Ishikawa (cell line): ENCODE data around the gene VIPR2.

Source experiments
- CEBPB ChIP-seq: IDR thresholded peaks from 2 replicates; pipeline ENCODE4 v1.6.1; 2012
- CREB1 ChIP-seq: IDR thresholded peaks from 2 replicates; pipeline ENCODE4 v1.6.1; 2012; ENCODE audit warnings: low read depth
- EGR1 ChIP-seq: IDR thresholded peaks from 2 replicates; pipeline ENCODE4 v1.6.1; 2012
- EP300 ChIP-seq: IDR thresholded peaks from 2 replicates; pipeline ENCODE4 v1.6.1; 2012; ENCODE audit warnings: borderline replicate concordance
- FOXM1 ChIP-seq: IDR thresholded peaks from 2 replicates; pipeline ENCODE4 v1.6.1; 2012; ENCODE audit warnings: low read depth, borderline replicate concordance
- NFIC ChIP-seq: IDR thresholded peaks from 2 replicates; pipeline ENCODE4 v1.6.1; 2012
- RAD21 ChIP-seq: IDR thresholded peaks from 2 replicates; pipeline ENCODE4 v1.6.1; 2012; ENCODE audit warnings: low read depth
- TAF1 ChIP-seq: IDR thresholded peaks from 2 replicates; pipeline ENCODE4 v1.6.1; 2012; ENCODE audit warnings: low read depth, mild to moderate bottlenecking
- TEAD4 ChIP-seq: IDR thresholded peaks from 2 replicates; pipeline ENCODE4 v1.6.1; 2012
- YY1 ChIP-seq: IDR thresholded peaks from 2 replicates; pipeline ENCODE4 v1.6.1; 2012; ENCODE audit warnings: low read depth
- TF ChIP-seq, protein P1 (sequence below): IDR thresholded peaks from 2 replicates; pipeline ENCODE4 v1.6.1; 2012; ENCODE audit warnings: low read depth, mild to moderate bottlenecking
- TF ChIP-seq, protein P2 (sequence below): IDR thresholded peaks from 2 replicates; pipeline ENCODE4 v1.6.1; 2012

DNA sequence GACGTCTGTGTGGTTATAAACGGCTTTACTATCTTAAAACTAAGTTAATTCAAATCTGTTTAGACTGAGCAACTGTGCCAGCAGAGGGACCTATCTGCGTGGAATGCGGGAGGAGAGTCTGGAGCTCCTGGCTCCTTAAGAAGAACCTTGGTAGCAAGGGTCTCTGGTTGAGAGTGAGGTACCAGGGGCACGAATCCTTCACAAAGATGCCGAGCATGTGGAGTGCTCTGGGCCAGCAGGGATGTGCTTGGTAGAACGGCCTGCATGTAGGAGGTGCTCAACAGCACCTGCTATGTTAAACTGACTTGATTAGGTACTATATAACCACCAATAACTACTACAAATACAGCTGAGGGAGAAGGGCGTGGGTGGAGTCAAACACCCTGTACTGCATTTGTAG, 102.6 kb downstream of the VIPR2 start:
- no peak for TF ChIP-seq CEBPB
- no peak for TF ChIP-seq YY1
- no peak for TF ChIP-seq EP300
- TF ChIP-seq TAF1 = no peak
- TF ChIP-seq FOXM1 = no peak
- TF ChIP-seq, protein P1, sequence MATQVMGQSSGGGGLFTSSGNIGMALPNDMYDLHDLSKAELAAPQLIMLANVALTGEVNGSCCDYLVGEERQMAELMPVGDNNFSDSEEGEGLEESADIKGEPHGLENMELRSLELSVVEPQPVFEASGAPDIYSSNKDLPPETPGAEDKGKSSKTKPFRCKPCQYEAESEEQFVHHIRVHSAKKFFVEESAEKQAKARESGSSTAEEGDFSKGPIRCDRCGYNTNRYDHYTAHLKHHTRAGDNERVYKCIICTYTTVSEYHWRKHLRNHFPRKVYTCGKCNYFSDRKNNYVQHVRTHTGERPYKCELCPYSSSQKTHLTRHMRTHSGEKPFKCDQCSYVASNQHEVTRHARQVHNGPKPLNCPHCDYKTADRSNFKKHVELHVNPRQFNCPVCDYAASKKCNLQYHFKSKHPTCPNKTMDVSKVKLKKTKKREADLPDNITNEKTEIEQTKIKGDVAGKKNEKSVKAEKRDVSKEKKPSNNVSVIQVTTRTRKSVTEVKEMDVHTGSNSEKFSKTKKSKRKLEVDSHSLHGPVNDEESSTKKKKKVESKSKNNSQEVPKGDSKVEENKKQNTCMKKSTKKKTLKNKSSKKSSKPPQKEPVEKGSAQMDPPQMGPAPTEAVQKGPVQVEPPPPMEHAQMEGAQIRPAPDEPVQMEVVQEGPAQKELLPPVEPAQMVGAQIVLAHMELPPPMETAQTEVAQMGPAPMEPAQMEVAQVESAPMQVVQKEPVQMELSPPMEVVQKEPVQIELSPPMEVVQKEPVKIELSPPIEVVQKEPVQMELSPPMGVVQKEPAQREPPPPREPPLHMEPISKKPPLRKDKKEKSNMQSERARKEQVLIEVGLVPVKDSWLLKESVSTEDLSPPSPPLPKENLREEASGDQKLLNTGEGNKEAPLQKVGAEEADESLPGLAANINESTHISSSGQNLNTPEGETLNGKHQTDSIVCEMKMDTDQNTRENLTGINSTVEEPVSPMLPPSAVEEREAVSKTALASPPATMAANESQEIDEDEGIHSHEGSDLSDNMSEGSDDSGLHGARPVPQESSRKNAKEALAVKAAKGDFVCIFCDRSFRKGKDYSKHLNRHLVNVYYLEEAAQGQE = no peak
- TF ChIP-seq, protein P2, sequence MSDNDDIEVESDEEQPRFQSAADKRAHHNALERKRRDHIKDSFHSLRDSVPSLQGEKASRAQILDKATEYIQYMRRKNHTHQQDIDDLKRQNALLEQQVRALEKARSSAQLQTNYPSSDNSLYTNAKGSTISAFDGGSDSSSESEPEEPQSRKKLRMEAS = no peak
- TF ChIP-seq EGR1 = no peak
- TF ChIP-seq NFIC = no peak
- TF ChIP-seq RAD21 = no peak
- no peak for TF ChIP-seq CREB1
- TF ChIP-seq TEAD4 = no peak
